C4-2B (cell line): ENCODE data around the gene TRPV3.

Experiments used
- ZFX ChIP-seq: fragments of 450-650 bp; IDR thresholded peaks from 2 replicates; pipeline ENCODE4 v1.6.1; 2017
- TF ChIP-seq, protein P1 (sequence below): fragments of 450-650 bp; conservative IDR thresholded peaks from 2 replicates; pipeline ENCODE4 v1.5.1; 2017; ENCODE audit warnings: mild to moderate bottlenecking

DNA sequence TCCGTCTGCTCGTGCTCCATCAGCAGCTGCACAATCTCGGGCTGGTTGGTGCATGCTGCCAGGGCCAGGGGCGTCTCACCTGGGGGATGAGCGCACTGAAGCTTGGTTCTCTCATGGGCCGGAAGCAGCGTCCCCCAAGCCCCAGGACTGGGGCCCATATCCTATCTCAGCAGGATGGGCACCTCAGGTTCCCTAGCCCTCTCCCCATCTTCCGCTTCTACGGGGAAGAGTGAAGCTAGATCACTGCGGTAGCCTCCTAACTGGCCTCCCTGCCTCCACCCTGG lies 24.8 kb downstream of the TRPV3 start:
- TF ChIP-seq, protein P1, sequence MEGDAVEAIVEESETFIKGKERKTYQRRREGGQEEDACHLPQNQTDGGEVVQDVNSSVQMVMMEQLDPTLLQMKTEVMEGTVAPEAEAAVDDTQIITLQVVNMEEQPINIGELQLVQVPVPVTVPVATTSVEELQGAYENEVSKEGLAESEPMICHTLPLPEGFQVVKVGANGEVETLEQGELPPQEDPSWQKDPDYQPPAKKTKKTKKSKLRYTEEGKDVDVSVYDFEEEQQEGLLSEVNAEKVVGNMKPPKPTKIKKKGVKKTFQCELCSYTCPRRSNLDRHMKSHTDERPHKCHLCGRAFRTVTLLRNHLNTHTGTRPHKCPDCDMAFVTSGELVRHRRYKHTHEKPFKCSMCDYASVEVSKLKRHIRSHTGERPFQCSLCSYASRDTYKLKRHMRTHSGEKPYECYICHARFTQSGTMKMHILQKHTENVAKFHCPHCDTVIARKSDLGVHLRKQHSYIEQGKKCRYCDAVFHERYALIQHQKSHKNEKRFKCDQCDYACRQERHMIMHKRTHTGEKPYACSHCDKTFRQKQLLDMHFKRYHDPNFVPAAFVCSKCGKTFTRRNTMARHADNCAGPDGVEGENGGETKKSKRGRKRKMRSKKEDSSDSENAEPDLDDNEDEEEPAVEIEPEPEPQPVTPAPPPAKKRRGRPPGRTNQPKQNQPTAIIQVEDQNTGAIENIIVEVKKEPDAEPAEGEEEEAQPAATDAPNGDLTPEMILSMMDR, result no peak
- no peak for TF ChIP-seq ZFX
